Measurements from ENCODE around the gene HIVEP3. TPM values are rescaled to one million over a fixed set of nuclear protein-coding genes. Genes with fewer than 3 reads are reported as not detected.

Gene HIVEP3
- total RNA-seq, 1 donor from 2014 or later = 3.6 TPM

DNA sequence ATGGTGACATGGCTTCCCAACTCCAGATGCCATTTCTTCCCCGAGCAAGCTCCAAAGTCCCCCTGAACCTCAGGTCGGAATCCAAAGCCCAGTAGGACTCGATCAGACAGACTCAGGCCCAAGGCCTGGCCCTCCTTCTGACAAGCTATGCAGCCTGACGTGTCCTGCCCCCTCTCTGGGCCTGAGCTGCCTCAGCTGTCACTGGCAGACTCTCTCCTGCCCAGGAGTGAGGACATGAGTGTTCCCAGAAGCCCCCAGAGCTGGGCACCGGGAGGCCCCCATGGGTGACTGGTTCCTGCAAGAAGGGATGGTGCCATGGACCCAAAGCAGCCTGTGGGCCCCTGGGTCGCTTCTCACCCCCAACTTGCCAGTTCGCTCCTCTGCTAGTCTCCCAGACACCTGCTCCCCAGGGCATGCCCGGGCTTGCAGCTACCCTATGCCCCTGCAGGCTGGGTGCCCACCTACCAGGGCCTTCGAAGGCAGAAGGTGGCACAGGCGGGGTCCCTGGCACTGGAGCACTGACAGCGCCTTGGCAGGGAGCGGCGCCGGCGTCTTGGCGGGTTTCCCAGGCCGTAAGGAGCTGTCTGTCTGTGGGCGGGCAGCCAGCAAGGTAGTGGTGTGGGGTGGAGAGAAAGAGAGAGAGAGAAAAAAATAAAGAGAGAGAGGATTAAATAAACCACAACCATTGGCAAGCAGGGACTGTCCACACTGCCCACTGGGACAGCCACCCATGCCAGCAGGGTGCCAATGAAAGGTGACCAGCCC, 436.5 kb downstream of the HIVEP3 start:
- DNase-seq (ENCODE audit: low spot score) = peak; percentile 86
- peaks cover 78% of the 10 kb centered on the region for H3K4me1 Mint-ChIP-seq (ENCODE audit: low read depth)
- H3K36me3 Mint-ChIP-seq (ENCODE audit: low read depth) = no peaks in the 10 kb centered on the region
- TF ChIP-seq, protein P1, sequence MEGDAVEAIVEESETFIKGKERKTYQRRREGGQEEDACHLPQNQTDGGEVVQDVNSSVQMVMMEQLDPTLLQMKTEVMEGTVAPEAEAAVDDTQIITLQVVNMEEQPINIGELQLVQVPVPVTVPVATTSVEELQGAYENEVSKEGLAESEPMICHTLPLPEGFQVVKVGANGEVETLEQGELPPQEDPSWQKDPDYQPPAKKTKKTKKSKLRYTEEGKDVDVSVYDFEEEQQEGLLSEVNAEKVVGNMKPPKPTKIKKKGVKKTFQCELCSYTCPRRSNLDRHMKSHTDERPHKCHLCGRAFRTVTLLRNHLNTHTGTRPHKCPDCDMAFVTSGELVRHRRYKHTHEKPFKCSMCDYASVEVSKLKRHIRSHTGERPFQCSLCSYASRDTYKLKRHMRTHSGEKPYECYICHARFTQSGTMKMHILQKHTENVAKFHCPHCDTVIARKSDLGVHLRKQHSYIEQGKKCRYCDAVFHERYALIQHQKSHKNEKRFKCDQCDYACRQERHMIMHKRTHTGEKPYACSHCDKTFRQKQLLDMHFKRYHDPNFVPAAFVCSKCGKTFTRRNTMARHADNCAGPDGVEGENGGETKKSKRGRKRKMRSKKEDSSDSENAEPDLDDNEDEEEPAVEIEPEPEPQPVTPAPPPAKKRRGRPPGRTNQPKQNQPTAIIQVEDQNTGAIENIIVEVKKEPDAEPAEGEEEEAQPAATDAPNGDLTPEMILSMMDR (IDR thresholded peaks at IDR 0.05) = no peak
- H3K27ac Mint-ChIP-seq (ENCODE audit: unreplicated experiment) = no peak overlapping the region
- H3K27me3 Mint-ChIP-seq (ENCODE audit: low read depth) = no peaks in the 10 kb centered on the region
- no peak overlapping the region for H3K4me3 Mint-ChIP-seq (ENCODE audit: unreplicated experiment)
- H3K9me3 Mint-ChIP-seq (ENCODE audit: low read depth) = no peaks in the 10 kb centered on the region

DNA sequence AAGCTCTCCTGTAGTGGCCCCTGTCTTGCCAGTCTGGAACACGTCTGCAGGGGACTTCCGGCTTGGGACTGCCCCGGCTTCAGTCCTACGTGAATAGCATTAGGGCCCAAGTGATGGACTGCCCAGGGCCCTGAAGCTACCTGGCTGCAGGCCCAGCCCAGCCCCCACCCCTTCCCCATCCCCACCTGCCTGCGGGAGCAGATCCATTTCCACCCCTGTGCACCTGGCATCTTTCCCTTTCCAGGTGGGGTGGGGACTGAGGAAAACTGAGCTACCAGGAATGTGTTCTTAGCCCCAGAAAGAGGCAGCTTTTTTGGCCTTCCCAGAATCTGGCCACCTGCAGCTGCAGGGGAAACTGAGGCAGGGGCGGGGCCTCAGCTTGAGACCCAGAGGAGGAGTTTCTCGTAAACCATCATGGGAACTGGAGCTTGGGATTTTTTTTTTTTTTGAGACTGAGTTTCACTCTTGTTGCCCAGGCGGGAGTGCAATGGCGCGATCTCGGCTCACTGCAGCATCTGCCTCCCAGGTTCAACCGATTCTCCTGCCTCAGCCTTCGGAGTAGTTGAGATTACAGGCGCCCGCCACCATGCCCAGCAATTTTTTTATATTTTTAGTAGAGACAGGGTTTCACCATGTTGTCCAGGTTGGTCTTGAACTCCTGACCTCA, 437.5 kb downstream of the HIVEP3 start:
- Mint-ChIP-seq H3K4me3 (ENCODE audit: unreplicated experiment) (no peak overlapping the region), H3K9me3 (ENCODE audit: low read depth) (no peaks in the 10 kb centered on the region), H3K36me3 (ENCODE audit: low read depth) (no peaks in the 10 kb centered on the region), H3K27ac (ENCODE audit: unreplicated experiment) (no peak overlapping the region), H3K27me3 (ENCODE audit: low read depth) (no peaks in the 10 kb centered on the region), H3K4me1 (ENCODE audit: low read depth) (peaks cover 76% of the 10 kb centered on the region)
- no peak for DNase-seq (ENCODE audit: low spot score)
- TF ChIP-seq, protein P1 (IDR thresholded peaks at IDR 0.05) = no peak

DNA sequence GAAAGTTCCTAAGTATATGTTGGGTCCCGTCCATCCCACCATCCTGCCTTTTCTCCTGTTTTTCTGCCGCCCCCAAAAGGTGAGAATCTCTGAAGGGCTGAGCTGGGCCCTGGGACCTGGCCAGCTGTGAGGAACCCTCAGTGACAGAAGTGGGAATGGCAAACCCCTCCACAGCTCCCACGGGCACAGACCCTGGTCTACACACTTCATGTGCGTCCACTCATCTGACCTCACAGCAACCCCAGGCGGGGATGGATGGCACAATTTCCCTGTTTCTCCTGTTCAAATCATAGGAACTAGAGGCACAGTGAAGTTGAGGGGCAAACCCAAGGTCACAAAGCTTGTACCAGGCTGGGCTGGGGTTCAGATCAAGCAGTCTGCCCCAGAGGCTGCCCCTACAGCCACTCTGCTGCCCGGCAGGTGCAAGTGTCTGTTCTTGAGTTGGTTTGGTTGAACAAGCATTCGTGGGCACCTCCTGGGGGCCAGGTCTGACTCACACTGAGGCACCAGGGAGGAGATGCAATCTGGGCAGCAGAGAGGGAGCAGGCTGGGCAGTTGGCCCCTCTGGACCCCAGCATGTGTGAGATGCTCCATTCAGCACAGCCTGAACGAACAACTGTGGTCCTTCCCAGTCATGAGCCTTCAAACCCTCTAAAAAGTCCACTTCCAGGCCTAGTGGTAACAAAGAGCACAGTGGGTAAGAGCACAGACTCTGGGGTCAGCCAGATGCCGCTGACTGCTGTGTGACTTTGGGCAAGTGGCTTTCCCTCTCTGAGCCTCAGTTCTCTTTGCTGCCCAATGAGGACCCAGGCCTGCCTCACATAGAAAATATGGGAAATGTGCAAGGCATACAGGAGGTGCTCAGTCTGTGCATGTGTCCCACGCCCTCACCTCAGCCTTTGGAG, 438.3 kb downstream of the HIVEP3 start:
- H3K27me3 Mint-ChIP-seq (ENCODE audit: low read depth) = no peaks in the 10 kb centered on the region
- no peaks in the 10 kb centered on the region for H3K9me3 Mint-ChIP-seq (ENCODE audit: low read depth)
- no peak for DNase-seq (ENCODE audit: low spot score)
- TF ChIP-seq, protein P1 (IDR thresholded peaks at IDR 0.05) = no peak
- peaks cover 76% of the 10 kb centered on the region for H3K4me1 Mint-ChIP-seq (ENCODE audit: low read depth)
- H3K27ac Mint-ChIP-seq (ENCODE audit: unreplicated experiment) = no peak overlapping the region
- no peak overlapping the region for H3K4me3 Mint-ChIP-seq (ENCODE audit: unreplicated experiment)
- no peaks in the 10 kb centered on the region for H3K36me3 Mint-ChIP-seq (ENCODE audit: low read depth)

DNA sequence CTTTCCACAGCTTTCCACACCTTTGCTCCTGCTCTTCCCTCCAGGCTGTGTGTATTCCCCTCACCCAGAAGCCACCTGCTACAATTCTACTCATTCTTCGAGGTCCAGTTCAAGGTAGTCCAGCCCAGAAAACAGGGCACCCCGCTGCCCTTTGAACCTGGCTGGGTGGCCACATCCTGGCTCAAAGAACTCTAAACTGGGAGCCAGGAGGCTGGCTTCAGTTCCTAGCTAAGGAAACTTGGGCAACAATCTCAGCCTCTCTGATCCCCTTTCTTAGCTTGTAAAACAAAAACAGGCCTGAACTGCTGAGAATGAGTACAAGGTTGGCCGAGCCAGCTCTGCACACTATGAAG, 438.9 kb downstream of the HIVEP3 start:
- no peak for DNase-seq (ENCODE audit: low spot score)
- H3K4me1 Mint-ChIP-seq (ENCODE audit: low read depth) = peaks cover 74% of the 10 kb centered on the region

More for the DNA sequence above, 438.9 kb downstream of the HIVEP3 start:
- H3K9me3 Mint-ChIP-seq (ENCODE audit: low read depth) = no peaks in the 10 kb centered on the region
- TF ChIP-seq, protein P1 (IDR thresholded peaks at IDR 0.05) = no peak
- H3K27me3 Mint-ChIP-seq (ENCODE audit: low read depth) = no peaks in the 10 kb centered on the region
- no peaks in the 10 kb centered on the region for H3K36me3 Mint-ChIP-seq (ENCODE audit: low read depth)
- no peak overlapping the region for H3K27ac Mint-ChIP-seq (ENCODE audit: unreplicated experiment)
- H3K4me3 Mint-ChIP-seq (ENCODE audit: unreplicated experiment) = no peak overlapping the region

Data from chondrocyte (in vitro differentiated cells).